Type B pancreatic cell (in vitro differentiated cells): ENCODE measurements around the gene RAB40B. TPM values are rescaled to one million over a fixed set of nuclear protein-coding genes. Genes with fewer than 3 reads are reported as not detected.

ENCODE experiments used
- DNase-seq: peaks from one replicate; pipeline ENCODE4 v3.0.0; 2021; ENCODE audit warnings: mixed read lengths; ENCODE audit not compliant: unreplicated experiment; ENCODE audit errors: extremely low spot score
- H3K27ac Mint-ChIP-seq: 2 replicates; pipeline ENCODE4 v1.8.0; 2021; ENCODE audit warnings: mild to moderate bottlenecking, mixed read lengths
- H3K27me3 Mint-ChIP-seq: 2 replicates; pipeline ENCODE4 v1.8.0; 2021; ENCODE audit warnings: mixed read lengths
- H3K36me3 Mint-ChIP-seq: 2 replicates; pipeline ENCODE4 v1.8.0; 2021; ENCODE audit warnings: mixed read lengths
- H3K4me1 Mint-ChIP-seq: one replicate; pipeline ENCODE4 v1.8.0; 2021; ENCODE audit warnings: mixed read lengths; ENCODE audit not compliant: unreplicated experiment
- H3K4me3 Mint-ChIP-seq: 2 replicates; pipeline ENCODE4 v1.8.0; 2021; ENCODE audit warnings: mild to moderate bottlenecking, mixed read lengths
- H3K9me3 Mint-ChIP-seq: 2 replicates; pipeline ENCODE4 v1.8.0; 2021; ENCODE audit warnings: mixed read lengths
- CTCF ChIP-seq: fragments of 200-600 bp; sonication (generic); conservative IDR thresholded peaks from 2 replicates; pipeline ENCODE4 v1.5.0; 2021; ENCODE audit warnings: antibody characterized with exemption, mild to moderate bottlenecking
- total RNA-seq: library from RNA; stranded (reverse); gene quantifications from 2 replicates; pipeline ENCODE4 v1.2.1, GENCODE V29; 2021; ENCODE audit warnings: low replicate concordance

The RAB40B gene
- total RNA-seq, 1 donor from 2014 or later = 16.7 TPM

GRCh38 chr17:82737967-82738877, 39.7 kb upstream of the RAB40B start:
- Mint-ChIP-seq H3K9me3 (no peaks in the 10 kb centered on the region), H3K27ac (no peak overlapping the region), H3K4me1 (no peaks in the 10 kb centered on the region), H3K27me3 (no peaks in the 10 kb centered on the region), H3K36me3 (peaks cover 36% of the 10 kb centered on the region), H3K4me3 (peak overlapping the region; percentile 23)
- TF ChIP-seq CTCF = no peak
- no peak for DNase-seq

GRCh38 chr17:82736511-82737185, 38.1 kb upstream of the RAB40B start:
- Mint-ChIP-seq H3K27me3 (no peaks in the 10 kb centered on the region), H3K4me1 (no peaks in the 10 kb centered on the region), H3K4me3 (peak overlapping the region; percentile 84), H3K27ac (peak overlapping the region; percentile 48), H3K9me3 (no peaks in the 10 kb centered on the region), H3K36me3 (peaks cover 31% of the 10 kb centered on the region)
- no peak for TF ChIP-seq CTCF
- no peak for DNase-seq

- no peak for DNase-seq
- Mint-ChIP-seq H3K4me3 (peak within 1 kb of the TSS; percentile 84), H3K27me3 (no peaks in the 10 kb centered on the region), H3K9me3 (no peaks in the 10 kb centered on the region), H3K4me1 (no peaks in the 10 kb centered on the region), H3K27ac (peak within 1 kb of the TSS; percentile 48), H3K36me3 (peaks cover 18% of the 10 kb centered on the region)
- TF ChIP-seq CTCF = no peak
Measured at GRCh38 chr17:82734987-82735866, 36.7 kb upstream of the RAB40B start, which contains the start of gene FN3K. TSS of gene FN3K (plus strand) at chr17:82735615. CDS start at chr17:82735637, 22 bp downstream.

- H3K27ac Mint-ChIP-seq = no peak overlapping the region
- no peaks in the 10 kb centered on the region for H3K9me3 Mint-ChIP-seq
- TF ChIP-seq CTCF = no peak
- H3K27me3 Mint-ChIP-seq = no peaks in the 10 kb centered on the region
- no peaks in the 10 kb centered on the region for H3K4me1 Mint-ChIP-seq
- no peak for DNase-seq
- no peak overlapping the region for H3K4me3 Mint-ChIP-seq
- H3K36me3 Mint-ChIP-seq = peaks cover 15% of the 10 kb centered on the region
Measured at GRCh38 chr17:82732118-82732743, 33.7 kb upstream of the RAB40B start.
